ENCODE measurements around the gene PLEKHH1.
A peak's percentile ranks its signal among the peaks of the same experiment; 100 is the strongest.
"Not testable (repeated sequence)": the region's sequence is repeated elsewhere in the genome, so short reads cannot be mapped to it uniquely, and the experiment has no call there.

Gene PLEKHH1

GRCh38 chr14:67536087-67536486 is 3.0 kb downstream of the PLEKHH1 start:
- DNase-seq: no peak

- DNase-seq: no peak
Observed at GRCh38 chr14:67537736-67538135, 4.6 kb downstream of the PLEKHH1 start.

GRCh38 chr14:67538501-67538900 is 5.4 kb downstream of the PLEKHH1 start:
- DNase-seq: no peak

- DNase-seq: no peak
Observed at GRCh38 chr14:67539116-67539515, 6.0 kb downstream of the PLEKHH1 start.

- peak; percentile 11 to 19 for DNase-seq
Observed at GRCh38 chr14:67541448-67542387, 8.6 kb downstream of the PLEKHH1 start.

GRCh38 chr14:67542620-67543019 is 9.5 kb downstream of the PLEKHH1 start:
- DNase-seq: not testable (repeated sequence)

GRCh38 chr14:67544590-67544989 is 11.5 kb downstream of the PLEKHH1 start:
- no peak for DNase-seq

GRCh38 chr14:67547224-67547780 is 14.2 kb downstream of the PLEKHH1 start:
- DNase-seq: no peak

GRCh38 chr14:67549734-67550133 is 16.6 kb downstream of the PLEKHH1 start:
- no peak for DNase-seq

GRCh38 chr14:67551123-67551522 is 18.0 kb downstream of the PLEKHH1 start:
- DNase-seq: no peak

GRCh38 chr14:67551940-67552339 is 18.9 kb downstream of the PLEKHH1 start:
- DNase-seq: no peak

GRCh38 chr14:67553547-67553946 is 20.5 kb downstream of the PLEKHH1 start:
- DNase-seq: no peak

- DNase-seq: no peak
Observed at GRCh38 chr14:67554341-67554740, 21.3 kb downstream of the PLEKHH1 start.

GRCh38 chr14:67555518-67556090 is 22.5 kb downstream of the PLEKHH1 start:
- DNase-seq: no peak

- DNase-seq: no peak
Observed at GRCh38 chr14:67556671-67557070, 23.6 kb downstream of the PLEKHH1 start.

GRCh38 chr14:67557118-67557517 is 24.0 kb downstream of the PLEKHH1 start:
- no peak for DNase-seq

GRCh38 chr14:67557656-67558055 is 24.6 kb downstream of the PLEKHH1 start:
- no peak for DNase-seq

GRCh38 chr14:67559639-67560038 is 26.5 kb downstream of the PLEKHH1 start:
- no peak for DNase-seq

GRCh38 chr14:67562025-67562775 is 29.1 kb downstream of the PLEKHH1 start:
- no peak for DNase-seq

GRCh38 chr14:67562776-67563150 is 29.7 kb downstream of the PLEKHH1 start:
- no peak for DNase-seq

GRCh38 chr14:67564236-67564635 is 31.1 kb downstream of the PLEKHH1 start:
- no peak for DNase-seq

- no peak for DNase-seq
Observed at GRCh38 chr14:67566908-67567307, 33.8 kb downstream of the PLEKHH1 start.

- DNase-seq: no peak
Observed at GRCh38 chr14:67567654-67568053, 34.6 kb downstream of the PLEKHH1 start.

Measured in stimulated activated CD4-positive, alpha-beta T cell treated with anti-CD3 and anti-CD28 coated beads, Interleukin-2, amount 100 ng/mL, for 48 hours (primary cell).